Upper lobe of left lung (tissue), 6 donors: ENCODE measurements around the gene ONECUT3. TPM values are rescaled to one million over a fixed set of nuclear protein-coding genes. Genes with fewer than 3 reads are reported as not detected.

Source experiments
- ATAC-seq, 2 donors: fragments of 200-7000 bp; cut with Tn5 transposase; one replicate each; pipeline ENCODE4 v1.9.1; 2022; ENCODE audit warnings: mild to moderate bottlenecking in 2 of 2, moderate library complexity in 2 of 2; ENCODE audit not compliant: low FRiP score in 2 of 2
- DNase-seq, 2 donors: peaks; one replicate each; pipeline ENCODE4 v3.0.0-alpha.2; 2019 to 2020
- H3K27ac ChIP-seq, 4 donors: fragments of 200-600 bp; sonication (generic); one replicate each; pipeline ENCODE4 v1.5.1; 2016 to 2019
- H3K27me3 ChIP-seq, 4 donors: fragments of 200-600 bp; sonication (generic); one replicate each; pipeline ENCODE4 v1.5.1; 2017 to 2019
- H3K36me3 ChIP-seq, 4 donors: fragments of 200-600 bp; sonication (generic); one replicate each; pipeline ENCODE4 v1.5.1; 2016 to 2019
- H3K4me1 ChIP-seq, 4 donors: fragments of 200-600 bp; sonication (generic); one replicate each; pipeline ENCODE4 v1.5.1; 2018 to 2019
- H3K4me3 ChIP-seq, 4 donors: fragments of 200-600 bp; sonication (generic); one replicate each; pipeline ENCODE4 v1.5.1; 2017 to 2019; ENCODE audit warnings: mild to moderate bottlenecking in 2 of 4, moderate library complexity in 1 of 4
- H3K9me3 ChIP-seq, 4 donors: fragments of 200-600 bp; sonication (generic); one replicate each; pipeline ENCODE4 v1.5.1; 2018 to 2019
- EP300 ChIP-seq, 4 donors: sonication (generic); formaldehyde crosslinking; IDR thresholded peaks; one replicate each; pipeline ENCODE4 v1.5.1; 2017; ENCODE audit warnings: antibody characterized with exemption in 4 of 4, control low read depth in 2 of 4
- POLR2A ChIP-seq, 4 donors: fragments of 450-650 bp; IDR thresholded peaks; one replicate each; pipeline ENCODE4 v1.5.1; 2016 to 2017; ENCODE audit warnings: antibody characterized with exemption in 4 of 4, mild to moderate bottlenecking in 2 of 4
- POLR2AphosphoS5 ChIP-seq, 2 donors: sonication (generic); formaldehyde crosslinking; IDR thresholded peaks; one replicate each; pipeline ENCODE4 v1.5.1; 2017; ENCODE audit warnings: antibody characterized with exemption in 2 of 2
- WGBS, 2 donors: methylation state at CpG; one replicate each; pipeline ENCODE4 v1.1.5; 2017 to 2018; 5-methylcytosine and 5-hydroxymethylcytosine counted together
- total RNA-seq, 6 donors: library from RNA; depleted of rRNA in 4 of 6; stranded (reverse); fragments of >200 nt in 4 of 6; gene quantifications; one replicate each; pipeline versions ENCODE4 v1.1.0 to v1.2.1, GENCODE V29; 2016 to 2021
- TF ChIP-seq, protein P1 (sequence below), 6 experiments: fragments of 450-650 bp in 4 of 6; fragments of 200-600 bp in 2 of 6; sonication (generic) in 2 of 6; IDR thresholded peaks; one replicate each; pipeline ENCODE4 v1.5.1; 2016 to 2019; ENCODE audit warnings: antibody characterized with exemption in 6 of 6
- donor health status: DM: no; HTN: no; CAD: no; lungs with moderate emphysema.
- donor health status: DM: no; HTN: yes; CAD: no; lungs with severe emphysema.

The ONECUT3 gene
- total RNA-seq, 6 donors from 2014 or later: not detected

- TF ChIP-seq POLR2A (IDR thresholded peaks at IDR 0.05): no peak
- TF ChIP-seq EP300 (IDR thresholded peaks at IDR 0.05): no peak
- TF ChIP-seq, protein P1, sequence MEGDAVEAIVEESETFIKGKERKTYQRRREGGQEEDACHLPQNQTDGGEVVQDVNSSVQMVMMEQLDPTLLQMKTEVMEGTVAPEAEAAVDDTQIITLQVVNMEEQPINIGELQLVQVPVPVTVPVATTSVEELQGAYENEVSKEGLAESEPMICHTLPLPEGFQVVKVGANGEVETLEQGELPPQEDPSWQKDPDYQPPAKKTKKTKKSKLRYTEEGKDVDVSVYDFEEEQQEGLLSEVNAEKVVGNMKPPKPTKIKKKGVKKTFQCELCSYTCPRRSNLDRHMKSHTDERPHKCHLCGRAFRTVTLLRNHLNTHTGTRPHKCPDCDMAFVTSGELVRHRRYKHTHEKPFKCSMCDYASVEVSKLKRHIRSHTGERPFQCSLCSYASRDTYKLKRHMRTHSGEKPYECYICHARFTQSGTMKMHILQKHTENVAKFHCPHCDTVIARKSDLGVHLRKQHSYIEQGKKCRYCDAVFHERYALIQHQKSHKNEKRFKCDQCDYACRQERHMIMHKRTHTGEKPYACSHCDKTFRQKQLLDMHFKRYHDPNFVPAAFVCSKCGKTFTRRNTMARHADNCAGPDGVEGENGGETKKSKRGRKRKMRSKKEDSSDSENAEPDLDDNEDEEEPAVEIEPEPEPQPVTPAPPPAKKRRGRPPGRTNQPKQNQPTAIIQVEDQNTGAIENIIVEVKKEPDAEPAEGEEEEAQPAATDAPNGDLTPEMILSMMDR (IDR thresholded peaks at IDR 0.05): no peak
- no peak for TF ChIP-seq POLR2AphosphoS5 (IDR thresholded peaks at IDR 0.05)
- H3K36me3 ChIP-seq: no peaks in the 10 kb centered on the region
- H3K9me3 ChIP-seq: no peaks in the 10 kb centered on the region
- ATAC-seq (no peak), DNase-seq (no peak)
- H3K27ac ChIP-seq: no peak overlapping the region
- WGBS, 2 donors: 4 to 5% methylated on average over 3 to 15 of the region's 16 CpGs
- peaks cover 4 to 85% (median 65%) of the 10 kb centered on the region in 4 donors for H3K27me3 ChIP-seq
- peaks cover 28 to 59% (median 29%) of the 10 kb centered on the region in 4 donors for H3K4me1 ChIP-seq
- H3K4me3 ChIP-seq: no peak overlapping the region
These were observed 1.1 kb upstream of the ONECUT3 start for GRCh38 chr19:1752009-1752756.

- H3K27me3 ChIP-seq: peaks cover 4 to 87% (median 62%) of the 10 kb centered on the region in 4 donors
- 0 to 1% methylated on average over 8 to 25 of the region's 105 CpGs for WGBS, 2 donors
- no peaks in the 10 kb centered on the region for H3K36me3 ChIP-seq
- DNase-seq: no peak
- no peak for ATAC-seq
- H3K27ac ChIP-seq: no peak overlapping the region
- no peaks in the 10 kb centered on the region for H3K9me3 ChIP-seq
- TF ChIP-seq, protein P1 (IDR thresholded peaks at IDR 0.05): no peak
- no peak for TF ChIP-seq EP300 (IDR thresholded peaks at IDR 0.05)
- no peak for TF ChIP-seq POLR2AphosphoS5 (IDR thresholded peaks at IDR 0.05)
- no peak for TF ChIP-seq POLR2A (IDR thresholded peaks at IDR 0.05)
- no peak overlapping the region for H3K4me3 ChIP-seq
- H3K4me1 ChIP-seq: peaks cover 19 to 49% (median 21%) of the 10 kb centered on the region in 4 donors
These were observed 821 bp downstream of the ONECUT3 start for GRCh38 chr19:1754018-1754635.

DNA sequence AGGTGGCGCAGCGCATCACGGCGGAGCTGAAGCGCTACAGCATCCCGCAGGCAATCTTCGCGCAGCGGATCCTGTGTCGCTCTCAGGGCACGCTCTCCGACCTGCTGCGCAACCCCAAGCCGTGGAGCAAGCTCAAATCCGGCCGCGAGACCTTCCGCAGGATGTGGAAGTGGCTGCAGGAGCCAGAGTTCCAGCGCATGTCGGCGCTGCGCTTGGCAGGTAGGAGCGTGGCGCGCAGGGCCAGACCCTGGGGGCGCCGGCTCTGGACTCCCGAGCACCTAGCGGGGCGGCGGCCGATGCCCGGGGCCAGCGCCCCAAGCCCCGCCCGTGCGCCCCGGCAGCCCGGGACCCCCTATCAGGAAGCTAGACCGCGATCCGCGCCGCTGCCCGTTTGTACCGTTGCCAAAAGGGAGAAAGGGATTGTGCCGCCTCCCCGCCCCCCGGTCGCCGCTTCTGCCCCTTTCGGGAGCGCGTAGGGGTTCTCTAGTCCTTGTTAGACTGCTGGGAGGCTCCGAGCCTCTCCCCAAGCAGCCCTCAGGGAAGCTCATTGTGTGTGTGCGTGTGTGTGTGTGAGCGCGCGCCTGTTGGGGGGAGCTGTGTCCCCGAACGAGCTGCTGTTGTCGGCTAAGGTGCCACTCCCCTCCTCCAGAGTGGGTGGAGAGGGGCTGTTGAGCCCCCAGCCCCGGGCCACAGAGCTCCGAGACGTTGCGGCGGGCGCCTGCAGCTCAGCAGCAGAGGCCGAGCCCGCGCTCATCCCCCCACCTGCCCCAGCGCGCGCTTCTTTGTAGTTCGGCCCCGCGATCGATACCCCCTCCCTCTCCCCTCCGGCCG, 1.5 kb downstream of the ONECUT3 start:
- DNase-seq: no peak
- no peak overlapping the region for H3K27ac ChIP-seq
- peaks cover 2 to 87% (median 60%) of the 10 kb centered on the region in 4 donors for H3K27me3 ChIP-seq
- H3K4me3 ChIP-seq: no peak overlapping the region
- TF ChIP-seq EP300 (IDR thresholded peaks at IDR 0.05) (no peak), POLR2AphosphoS5 (IDR thresholded peaks at IDR 0.05) (no peak), POLR2A (IDR thresholded peaks at IDR 0.05) (no peak)
- TF ChIP-seq, protein P1 (IDR thresholded peaks at IDR 0.05): no peak
- no peaks in the 10 kb centered on the region for H3K9me3 ChIP-seq
- no peaks in the 10 kb centered on the region for H3K36me3 ChIP-seq
- 2 to 5% methylated on average over 4 to 29 of the region's 80 CpGs for WGBS, 2 donors
- H3K4me1 ChIP-seq: peaks cover 12 to 42% (median 14%) of the 10 kb centered on the region in 4 donors
- ATAC-seq: no peak

GRCh38 chr19:1755467-1756171, 2.3 kb downstream of the ONECUT3 start:
- Histone ChIP-seq H3K4me3 (no peak overlapping the region), H3K36me3 (no peaks in the 10 kb centered on the region), H3K27ac (no peak overlapping the region), H3K27me3 (peaks cover 2 to 87% (median 58%) of the 10 kb centered on the region in 4 donors), H3K9me3 (no peaks in the 10 kb centered on the region), H3K4me1 (peaks cover 8 to 34% (median 11%) of the 10 kb centered on the region in 4 donors)
- DNase-seq (no peak), ATAC-seq (no peak)
- TF ChIP-seq EP300 (IDR thresholded peaks at IDR 0.05) (no peak), POLR2AphosphoS5 (IDR thresholded peaks at IDR 0.05) (no peak), POLR2A (IDR thresholded peaks at IDR 0.05) (no peak)
- TF ChIP-seq, protein P1 (IDR thresholded peaks at IDR 0.05): no peak
- WGBS, 2 donors: 2 to 6% methylated on average over 18 to 29 of the region's 43 CpGs
